SK-N-MC (cell line): Measurements from ENCODE around the gene ITGAE.

ENCODE experiments used
- EZH2 ChIP-seq: fragments of 200-600 bp; sonication (generic); IDR thresholded peaks from one replicate; pipeline ENCODE4 v1.6.1; 2017; ENCODE audit warnings: antibody characterized with exemption
- FOXP2 ChIP-seq: optimal IDR thresholded peaks from 2 replicates; pipeline ENCODE3; 2011; ENCODE audit warnings: mild to moderate bottlenecking, moderate library complexity; ENCODE audit not compliant: insufficient read depth; ENCODE audit errors: extremely low read length, control extremely low read depth
- POLR2AphosphoS5 ChIP-seq: IDR thresholded peaks from 2 replicates; pipeline ENCODE4 v1.6.1; 2012; ENCODE audit warnings: mild to moderate bottlenecking, low read depth, low read length, borderline replicate concordance

DNA sequence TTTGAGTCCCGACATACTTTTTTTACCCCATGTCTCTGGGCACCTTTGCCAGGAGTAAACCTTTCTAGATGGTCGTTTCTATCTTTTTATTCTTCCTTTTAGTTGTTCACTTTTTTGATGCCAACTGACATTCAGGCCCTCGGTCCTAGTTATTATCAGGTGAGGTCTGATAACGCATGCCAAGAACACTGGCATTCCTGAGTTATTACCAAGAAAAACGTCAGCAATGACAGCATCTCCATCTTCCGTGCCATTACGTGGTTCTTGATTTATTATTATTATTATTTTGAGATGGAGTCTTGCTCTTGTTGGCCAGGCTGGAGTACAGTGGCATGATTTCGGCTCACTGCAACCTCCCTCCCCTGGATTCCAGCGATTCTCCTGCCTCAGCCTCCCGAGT lies 55.9 kb downstream of the ITGAE start:
- TF ChIP-seq EZH2 = no peak
- no peak for TF ChIP-seq POLR2AphosphoS5
- no peak for TF ChIP-seq FOXP2
